Activated CD8-positive, alpha-beta memory T cell treated with anti-CD3 and anti-CD28 coated beads for 1 hour (primary cell): ENCODE measurements around the gene PLEKHB1.
A peak's percentile ranks its signal among the peaks of the same experiment; 100 is the strongest.

ENCODE experiments used
- DNase-seq, 2 donors: peaks; one replicate each; pipeline ENCODE4 v3.0.0-alpha.2; 2020; ENCODE audit warnings: low read depth in 1 of 2; ENCODE audit errors: extremely low read depth in 1 of 2

The PLEKHB1 gene

DNA sequence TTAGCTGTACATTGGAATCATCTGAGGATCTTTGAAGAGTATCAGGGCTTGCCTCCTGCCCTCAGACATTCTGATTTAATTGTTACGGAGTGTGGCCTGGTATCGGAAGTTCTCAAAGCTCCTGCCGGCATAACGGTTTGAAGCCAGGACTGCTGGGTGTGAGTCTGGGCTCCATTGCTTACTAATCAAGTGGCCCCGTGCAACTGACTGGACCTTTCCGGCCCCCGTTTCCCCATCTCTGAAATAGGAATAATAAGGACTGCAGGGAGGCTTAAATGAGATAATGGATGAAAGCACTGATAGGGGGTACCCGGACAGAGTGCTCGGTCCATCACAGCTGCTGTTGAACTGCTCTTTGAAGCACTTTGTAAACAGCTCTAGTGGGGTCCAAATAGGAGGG, 1.7 kb downstream of the PLEKHB1 start:
- no peak for DNase-seq

DNA sequence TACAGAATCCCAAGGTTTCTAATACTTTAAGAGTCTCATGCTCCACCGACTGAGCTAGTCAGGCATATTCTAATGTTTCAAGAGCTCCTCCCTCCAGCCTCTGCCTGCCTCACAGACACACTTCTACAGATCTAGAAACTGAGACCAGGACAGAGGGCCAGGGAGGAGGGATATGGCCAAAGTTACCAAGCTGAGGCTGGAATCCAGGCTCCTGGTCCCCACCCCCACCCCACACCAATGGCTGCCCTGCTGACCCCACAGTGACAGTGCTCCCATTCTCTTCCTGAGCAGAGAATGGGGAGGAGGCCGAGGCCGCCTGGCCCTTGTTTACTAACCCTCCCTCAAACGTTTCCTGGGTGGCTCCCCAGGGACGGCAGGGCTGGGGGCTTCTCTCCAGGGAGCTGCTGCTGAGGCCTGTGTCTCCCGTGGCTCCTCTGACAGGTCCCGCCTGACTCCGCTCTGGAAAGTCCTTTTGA, 2.2 kb downstream of the PLEKHB1 start:
- DNase-seq = no peak

DNA sequence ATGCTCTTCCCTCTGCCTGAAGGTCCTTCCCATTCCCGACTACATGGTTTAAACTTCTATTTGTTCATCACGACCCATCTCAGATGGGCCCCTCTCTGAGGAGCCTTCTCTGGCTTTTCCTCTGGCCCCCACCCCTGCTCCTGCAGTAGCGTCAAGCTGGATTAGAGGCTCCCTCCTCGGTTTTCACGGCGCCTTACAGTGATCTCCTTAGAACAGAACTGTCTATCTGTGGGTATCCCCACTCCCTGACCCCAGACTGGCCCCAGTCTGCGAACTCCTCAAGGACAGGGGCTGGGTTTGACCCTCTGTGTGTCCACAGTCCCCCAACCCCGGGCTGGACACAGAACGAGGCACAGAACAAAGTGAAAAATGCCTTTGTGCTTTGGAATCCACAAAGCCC, 2.8 kb downstream of the PLEKHB1 start:
- DNase-seq = no peak

DNA sequence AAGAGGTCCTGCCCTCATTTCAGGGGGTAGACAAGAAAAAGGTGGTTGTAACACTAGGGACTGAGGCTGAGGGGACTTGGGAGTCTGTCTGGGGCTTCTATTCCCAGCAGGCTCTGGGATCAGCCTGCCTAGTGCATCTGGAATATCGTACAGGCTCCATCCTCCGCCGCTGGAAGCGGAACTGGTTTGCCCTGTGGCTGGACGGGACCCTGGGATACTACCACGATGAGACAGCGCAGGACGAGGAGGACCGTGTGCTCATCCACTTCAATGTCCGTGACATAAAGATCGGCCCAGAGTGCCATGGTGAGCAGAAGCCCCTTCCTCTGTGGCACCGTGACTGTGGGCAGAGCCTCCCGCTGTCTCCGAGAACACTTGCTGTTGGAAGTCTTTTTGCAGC, 4.0 kb downstream of the PLEKHB1 start:
- DNase-seq = no peak

DNA sequence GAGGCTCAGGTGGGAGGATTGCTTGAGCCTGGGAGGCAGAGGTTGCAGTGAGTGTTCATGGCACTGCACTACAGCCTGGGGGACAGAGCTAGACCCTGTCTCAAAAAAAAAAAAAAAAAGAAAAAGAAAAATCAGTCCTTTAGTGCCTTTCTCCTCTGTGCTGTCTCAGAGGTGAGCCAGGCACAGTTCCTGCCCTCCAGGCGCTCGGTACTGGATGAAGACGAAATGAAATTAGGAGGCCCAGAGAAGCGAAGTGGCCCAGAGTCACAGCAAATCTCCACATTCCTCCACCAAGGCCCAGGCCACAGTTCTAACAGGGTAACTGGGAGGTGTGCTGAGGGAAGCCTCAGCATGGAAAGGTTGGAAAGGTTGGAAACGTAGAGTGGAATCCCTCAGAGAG, 4.9 kb downstream of the PLEKHB1 start:
- DNase-seq = no peak

DNA sequence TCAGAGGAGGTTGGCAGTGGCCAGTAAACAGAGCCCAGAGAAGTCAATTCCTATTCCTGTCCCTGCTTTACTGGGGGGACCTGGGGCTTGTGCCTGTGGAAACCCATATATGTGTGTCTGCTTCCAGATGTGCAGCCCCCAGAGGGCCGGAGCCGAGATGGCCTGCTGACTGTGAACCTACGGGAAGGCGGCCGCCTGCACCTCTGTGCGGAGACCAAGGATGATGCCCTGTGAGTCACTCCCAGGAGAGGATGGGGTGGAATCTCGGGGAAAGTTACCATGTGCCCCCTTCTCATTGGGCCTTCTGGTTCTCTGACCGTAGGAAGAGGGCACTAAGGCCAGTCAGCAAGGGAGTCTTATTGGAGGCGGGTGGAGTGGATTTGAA, 5.3 kb downstream of the PLEKHB1 start:
- DNase-seq = no peak

DNA sequence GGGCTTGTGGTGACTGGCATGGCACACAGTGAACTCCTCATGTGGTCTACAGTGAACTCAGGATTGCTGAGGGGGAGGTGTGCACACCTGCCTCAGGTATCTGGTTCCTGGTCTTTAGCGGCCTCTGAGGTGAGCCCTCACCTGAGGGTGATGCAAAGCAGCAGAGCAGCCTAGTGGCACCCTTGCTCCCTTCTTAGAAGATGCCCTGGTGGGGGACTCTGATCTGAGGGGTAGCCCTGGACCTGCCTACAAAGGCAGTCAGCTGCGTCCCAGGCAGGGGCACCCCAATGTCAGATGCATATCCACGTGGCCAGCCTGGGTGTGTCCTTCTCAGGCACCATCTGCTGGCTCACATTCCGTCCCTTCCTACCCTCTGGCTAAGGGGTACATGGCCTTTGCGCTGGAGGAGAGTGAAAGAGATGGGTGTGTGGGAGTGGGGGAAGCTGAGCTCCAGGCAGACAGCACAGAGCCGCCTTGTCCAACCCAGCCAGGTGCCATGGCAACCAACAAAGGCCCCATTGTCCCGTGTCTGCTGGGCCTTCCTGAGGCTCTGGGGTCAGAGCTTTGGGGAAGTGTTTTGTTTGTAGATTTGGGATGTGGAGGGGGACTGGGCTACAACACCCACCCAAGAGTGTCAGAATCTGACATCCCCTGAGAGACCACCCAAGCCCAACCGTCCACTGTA, 5.8 kb downstream of the PLEKHB1 start:
- DNase-seq = no peak

DNA sequence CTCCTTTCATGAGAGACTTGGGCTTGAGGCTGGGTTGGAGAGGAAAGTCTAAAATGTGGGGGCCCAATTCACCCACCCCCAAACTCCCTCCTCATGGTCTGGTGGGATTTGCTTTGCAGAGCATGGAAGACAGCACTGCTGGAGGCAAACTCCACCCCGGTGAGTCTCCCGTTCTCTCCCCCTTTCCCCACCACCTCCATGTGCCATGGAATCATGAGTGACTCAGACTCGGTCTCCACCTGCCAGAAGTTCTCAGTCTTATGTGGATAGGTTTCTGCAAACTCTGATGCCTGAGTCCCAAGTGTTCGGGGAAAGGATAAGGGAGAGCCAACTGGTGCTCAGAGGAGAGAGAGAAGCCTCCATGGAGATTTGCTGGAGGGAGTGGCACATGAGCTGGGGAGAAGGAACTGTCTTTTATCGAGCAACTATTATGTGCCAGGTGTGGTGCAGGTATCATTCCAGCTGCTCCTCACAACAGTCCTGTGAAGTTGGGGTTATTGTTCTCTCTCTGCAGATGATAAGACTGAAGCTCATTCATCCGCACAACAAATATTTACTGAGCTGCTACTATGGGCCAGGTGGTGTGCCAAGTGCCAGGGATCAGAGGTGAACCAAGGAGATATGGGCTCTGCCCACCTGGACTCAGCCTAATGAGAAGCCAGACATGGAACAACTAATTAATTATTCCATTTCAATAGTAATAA, 6.6 kb downstream of the PLEKHB1 start:
- no peak for DNase-seq

DNA sequence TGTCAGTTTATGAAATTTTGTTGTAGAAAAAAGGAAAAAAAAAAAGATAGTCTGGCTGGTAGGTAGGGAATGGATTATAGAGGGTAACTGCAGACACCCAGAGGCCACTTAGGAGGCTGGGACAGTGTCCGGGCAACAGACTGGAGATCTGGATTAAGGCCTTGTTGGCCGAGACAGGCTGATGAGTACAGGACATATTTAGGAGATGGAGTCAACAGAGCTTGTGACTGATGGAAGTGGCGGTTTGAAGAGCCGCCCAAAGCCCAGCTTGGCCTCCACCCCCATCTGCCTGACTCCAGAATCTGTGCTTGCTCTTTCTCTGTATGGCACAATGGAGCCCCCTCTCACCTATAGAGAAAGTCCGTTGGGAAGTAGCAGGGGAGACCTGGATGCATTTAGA, 7.6 kb downstream of the PLEKHB1 start:
- no peak for DNase-seq

DNA sequence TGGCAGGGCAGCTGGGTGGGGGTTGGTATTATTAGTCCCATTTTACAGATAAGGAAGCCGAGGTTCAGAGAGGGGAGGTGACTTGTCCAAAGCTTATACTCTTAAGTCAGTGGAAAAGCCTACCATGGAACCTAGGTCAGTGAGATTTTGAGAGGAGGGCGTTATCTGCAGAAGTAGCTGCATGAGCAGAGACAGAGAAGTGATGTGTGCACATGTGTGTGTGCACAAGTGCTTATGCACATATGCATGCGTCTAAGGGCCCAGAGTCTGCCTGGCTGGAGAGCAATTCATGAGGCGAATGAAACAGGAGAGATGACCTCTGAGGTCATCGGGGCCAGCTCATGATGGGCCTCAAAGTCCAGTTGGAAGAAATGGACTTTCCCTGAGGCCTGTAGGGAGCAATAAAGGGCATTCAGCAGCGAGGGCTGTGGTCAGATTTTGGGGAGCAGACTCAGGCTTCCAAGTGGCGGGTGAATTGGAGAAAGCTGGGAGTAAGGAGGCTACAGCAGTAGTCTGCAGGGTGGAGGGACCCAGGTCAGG, 8.2 kb downstream of the PLEKHB1 start:
- DNase-seq = no peak

DNA sequence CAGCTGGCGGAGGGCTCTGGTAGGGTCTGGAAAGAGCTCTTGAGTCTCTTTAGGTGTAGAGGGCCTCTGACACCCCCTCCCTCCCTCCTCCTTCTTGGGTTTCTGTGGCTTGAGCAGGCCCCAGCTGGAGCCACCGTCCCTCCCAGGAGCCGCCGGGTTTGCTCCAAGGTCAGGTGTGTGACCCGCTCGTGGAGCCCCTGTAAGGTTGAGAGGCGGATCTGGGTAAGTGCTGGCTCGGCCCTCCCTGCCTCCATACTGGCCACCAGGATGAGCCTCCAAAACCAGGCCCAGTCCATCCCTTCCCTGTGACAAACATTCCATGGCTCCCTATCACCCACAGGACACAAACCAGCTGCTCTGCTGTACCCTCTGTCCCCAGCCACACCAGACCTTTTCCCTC, 9.3 kb downstream of the PLEKHB1 start:
- no peak for DNase-seq

DNA sequence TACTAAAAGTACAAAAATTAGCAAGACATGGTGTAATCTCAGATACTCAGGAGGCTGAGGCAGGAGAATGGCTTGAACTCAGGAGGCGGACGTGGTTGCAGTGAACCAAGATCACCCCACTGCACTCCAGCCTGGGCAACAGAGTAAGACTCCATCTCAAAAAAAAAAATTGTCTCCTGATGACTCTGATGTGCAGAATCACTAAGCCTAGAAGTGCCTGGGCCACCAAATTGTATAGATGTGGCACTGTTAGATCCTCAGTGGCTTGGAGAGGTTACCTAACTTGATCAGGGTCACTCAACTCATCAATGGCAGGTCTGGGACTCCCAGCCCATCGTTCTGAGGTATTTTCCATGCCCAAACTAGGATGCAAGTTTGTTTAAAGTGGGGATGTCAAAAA, 10.6 kb downstream of the PLEKHB1 start:
- DNase-seq = no peak

DNA sequence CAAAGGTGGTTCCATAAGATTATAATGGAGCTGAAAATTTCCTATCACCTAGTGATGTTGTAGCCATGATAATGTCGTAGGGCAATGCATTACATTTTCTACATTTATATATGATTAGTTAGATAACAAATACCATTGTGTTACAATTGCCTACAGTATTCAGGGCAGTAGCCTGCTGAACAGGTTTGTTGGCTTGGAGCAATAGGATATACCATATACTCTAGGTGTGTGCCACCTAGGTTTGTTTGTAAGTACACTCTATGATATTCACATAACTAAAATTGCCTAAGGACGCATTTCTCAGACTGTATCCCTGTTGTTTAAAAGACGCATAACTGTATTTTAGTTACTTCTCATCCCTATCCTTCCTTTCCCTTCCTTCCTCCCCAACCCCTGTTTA, 13.6 kb downstream of the PLEKHB1 start:
- no peak for DNase-seq

DNA sequence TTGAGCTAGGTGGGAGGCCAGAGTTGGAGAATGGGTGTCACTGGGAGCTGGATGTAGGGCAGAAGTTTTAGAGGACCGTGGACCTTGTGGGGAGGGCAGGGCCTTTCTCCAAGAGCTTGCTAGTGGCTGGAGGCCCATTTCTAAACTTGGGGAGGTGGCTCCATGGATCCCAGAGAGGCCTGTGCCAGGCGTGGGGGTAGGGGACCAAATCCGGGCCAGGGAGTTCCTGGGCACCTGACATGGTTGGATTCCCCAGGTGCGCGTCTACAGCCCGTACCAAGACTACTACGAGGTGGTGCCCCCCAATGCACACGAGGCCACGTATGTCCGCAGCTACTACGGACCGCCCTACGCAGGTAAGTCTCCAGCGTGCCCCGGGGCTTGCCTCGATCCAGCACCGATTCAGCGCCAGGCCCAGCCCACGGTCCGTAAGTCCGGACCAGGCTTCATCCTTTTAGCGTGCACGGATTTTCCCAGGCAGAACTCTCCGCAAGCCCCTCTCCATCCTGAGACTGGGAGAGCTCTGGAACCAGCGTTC, 14.2 kb downstream of the PLEKHB1 start:
- DNase-seq = no peak

DNA sequence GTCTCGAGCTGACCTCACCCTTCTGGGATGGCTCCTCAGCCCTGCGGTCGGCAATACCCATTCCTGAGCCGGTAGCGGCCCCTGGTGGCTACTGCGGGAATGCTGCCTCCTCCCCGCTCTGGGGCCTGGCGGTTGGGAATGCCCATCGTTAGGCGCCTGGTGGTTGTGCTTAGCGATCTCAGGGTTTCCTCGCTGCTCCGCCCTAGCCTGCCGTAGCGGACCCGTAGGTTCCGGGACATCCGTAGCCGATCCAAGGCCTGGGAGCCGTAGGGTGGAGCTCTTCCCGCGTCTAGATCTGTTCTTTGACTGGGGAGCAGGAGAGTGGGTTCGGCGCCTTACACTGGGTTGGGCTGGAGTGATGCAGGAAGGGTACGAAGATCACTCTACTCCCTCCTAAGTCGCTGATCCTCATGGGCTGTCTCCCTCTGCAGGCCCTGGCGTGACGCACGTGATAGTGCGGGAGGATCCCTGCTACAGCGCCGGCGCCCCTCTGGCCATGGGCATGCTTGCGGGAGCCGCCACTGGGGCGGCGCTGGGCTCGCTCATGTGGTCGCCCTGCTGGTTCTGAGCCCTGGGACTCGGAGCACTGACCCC, 14.8 kb downstream of the PLEKHB1 start:
- peak; percentile 65 to 75 for DNase-seq

DNA sequence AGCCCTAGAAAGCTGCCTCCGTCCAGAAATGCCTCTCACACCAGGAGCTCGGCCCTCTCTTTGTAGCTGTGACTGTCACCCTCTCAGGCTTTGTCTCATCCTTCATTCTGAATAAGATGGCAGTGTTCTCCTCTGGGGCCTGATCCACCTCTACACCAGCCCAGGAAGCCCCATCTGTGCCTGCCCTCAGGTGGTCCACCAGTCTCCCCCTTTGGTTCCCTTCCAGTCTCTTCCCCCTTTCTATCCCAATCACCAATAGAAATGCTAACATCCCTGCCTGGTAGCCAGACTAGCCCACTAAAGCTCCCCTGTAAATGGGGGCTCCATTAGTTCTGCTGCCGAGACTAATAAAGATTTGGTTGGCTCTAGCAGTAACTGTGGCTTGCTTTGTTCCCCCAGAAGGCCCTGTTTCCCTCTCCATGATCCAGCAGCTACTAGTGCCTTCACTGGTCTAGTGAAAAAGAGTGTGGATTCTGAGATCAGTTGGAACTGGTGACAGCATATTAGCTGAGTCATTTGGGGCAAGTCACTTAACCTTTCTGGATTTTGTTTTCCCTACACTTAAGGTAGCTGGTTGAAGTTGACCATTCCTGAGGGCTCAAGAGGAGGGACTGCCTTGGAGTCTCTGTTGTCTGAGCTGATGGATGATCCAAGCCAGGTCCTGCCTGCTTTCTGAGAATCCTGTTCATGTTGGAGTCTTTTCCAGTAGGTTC, 16.2 kb downstream of the PLEKHB1 start:
- no peak for DNase-seq

DNA sequence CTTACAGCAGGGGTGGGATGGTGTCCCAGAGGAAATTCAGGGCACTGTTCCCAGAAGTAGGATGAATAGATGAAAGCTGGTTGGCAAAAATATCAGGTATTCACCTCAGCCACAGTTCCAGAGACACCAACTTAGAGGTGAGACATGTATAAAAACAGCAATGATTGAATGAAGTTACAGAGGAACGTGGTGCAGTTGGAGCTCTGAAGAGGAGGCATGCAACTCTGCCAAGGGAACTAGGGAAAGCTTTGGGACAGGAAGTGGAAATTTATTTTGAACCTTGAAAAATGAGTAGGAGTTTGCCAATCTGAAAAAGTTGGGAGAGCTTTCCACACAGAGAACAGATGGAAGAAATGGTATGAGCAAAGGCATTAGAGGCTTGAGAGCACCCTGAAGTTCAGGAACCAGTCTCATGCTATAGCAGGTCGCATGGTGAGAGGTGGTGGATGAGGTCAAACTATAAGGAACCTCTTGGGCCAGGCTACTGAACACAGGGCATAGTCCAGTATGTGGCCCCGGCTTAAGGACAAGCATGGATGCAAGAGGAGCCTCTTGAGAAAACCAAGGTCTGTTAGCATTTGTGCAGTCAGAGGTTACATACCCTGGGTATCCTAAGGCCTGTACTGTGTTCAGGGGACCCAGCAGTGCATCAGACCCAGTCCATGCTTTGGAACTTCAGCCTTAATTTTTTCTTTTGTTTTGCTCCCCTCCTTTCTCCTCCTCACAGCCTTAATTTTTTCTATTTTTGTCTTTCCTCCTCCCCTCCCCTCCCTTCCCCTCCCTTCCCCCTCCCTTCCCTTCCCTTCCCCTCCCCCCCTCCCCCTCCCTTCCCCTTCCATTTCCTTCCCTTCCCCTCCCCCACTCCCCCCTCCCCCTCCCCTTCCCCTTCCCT, 17.5 kb downstream of the PLEKHB1 start:
- no peak for DNase-seq

DNA sequence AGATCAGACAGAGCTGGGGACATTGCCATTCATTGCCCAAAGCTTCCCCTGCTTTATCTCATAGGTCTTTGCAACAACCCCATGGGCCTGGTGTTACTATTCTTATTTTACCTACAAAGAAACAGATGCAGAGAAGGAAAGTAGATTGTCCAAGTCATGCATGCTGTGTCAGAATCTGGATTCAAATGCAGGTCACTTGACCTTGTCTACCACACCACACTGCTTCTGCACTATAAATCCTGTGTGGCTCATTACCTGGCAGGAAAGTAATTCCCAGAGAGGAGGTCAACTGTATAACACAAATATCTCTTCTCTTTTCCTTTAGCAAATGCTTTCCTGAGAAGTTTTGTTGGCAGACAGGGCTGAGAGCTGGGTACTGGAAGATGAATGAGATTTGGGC, 18.5 kb downstream of the PLEKHB1 start:
- DNase-seq = no peak

DNA sequence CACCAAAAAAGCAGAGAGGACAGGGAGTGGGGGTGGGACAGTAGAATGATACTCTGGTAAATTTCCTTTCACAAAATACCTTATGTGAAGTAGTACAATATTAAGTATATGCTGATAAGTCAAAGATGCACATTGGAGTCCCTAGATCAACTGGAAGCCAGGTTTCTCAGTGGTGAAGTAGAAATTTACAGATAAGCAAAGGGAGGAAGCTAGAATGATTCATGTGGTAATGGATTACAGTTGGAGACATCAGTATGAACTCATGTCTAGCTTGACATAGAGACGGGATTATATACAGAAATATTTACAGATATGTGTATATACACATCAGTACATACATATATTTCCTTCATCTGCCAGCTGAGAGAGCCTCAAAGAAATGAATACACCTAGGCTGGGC, 21.5 kb downstream of the PLEKHB1 start:
- no peak for DNase-seq

DNA sequence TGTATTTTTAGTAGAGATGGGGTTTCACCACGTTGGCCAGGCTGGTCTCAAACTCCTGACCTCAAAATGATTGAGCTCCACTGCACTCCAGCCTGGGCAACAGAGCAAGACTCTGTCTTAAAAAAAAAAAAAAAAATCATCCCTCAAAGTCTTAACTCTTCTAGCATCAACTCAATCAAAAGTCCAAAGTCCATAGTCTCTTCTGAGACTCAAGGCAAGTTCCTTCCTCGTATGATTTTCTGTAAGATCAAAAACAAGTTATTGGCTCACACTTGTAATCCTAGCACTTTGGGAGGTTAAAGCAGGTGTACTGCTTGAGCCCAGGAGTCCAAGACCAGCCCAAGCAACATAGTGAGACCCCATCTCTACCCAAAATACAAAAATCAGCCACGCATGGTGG, 24.4 kb downstream of the PLEKHB1 start:
- DNase-seq = no peak
